Caki2 (cell line): ENCODE data around the gene SH3GL3. TPM values are rescaled to one million over a fixed set of nuclear protein-coding genes. Genes with fewer than 3 reads are reported as not detected.

Experiments used
- DNase-seq: peaks from one replicate; pipeline ENCODE4 v3.0.0-alpha.2; 2015; ENCODE audit warnings: low read depth
- in situ Hi-C: cut with HindIII; loops from 2 replicates; pipeline ENCODE4 v1.10.0; 2016; ENCODE audit warnings: low sequenced_read_pairs, low pct_unique_long_range_greater_than_20kb, mixed read lengths
- total RNA-seq: library from RNA; depleted of rRNA; stranded (reverse); fragments of >200 nt; shearing (Covaris generic); gene quantifications from 2 replicates; pipeline ENCODE4 v1.2.3, GENCODE V29; 2014; ENCODE audit warnings: low replicate concordance

SH3GL3 gene
- total RNA-seq, 1 experiment from 2014 or later = 0.57 TPM

DNA sequence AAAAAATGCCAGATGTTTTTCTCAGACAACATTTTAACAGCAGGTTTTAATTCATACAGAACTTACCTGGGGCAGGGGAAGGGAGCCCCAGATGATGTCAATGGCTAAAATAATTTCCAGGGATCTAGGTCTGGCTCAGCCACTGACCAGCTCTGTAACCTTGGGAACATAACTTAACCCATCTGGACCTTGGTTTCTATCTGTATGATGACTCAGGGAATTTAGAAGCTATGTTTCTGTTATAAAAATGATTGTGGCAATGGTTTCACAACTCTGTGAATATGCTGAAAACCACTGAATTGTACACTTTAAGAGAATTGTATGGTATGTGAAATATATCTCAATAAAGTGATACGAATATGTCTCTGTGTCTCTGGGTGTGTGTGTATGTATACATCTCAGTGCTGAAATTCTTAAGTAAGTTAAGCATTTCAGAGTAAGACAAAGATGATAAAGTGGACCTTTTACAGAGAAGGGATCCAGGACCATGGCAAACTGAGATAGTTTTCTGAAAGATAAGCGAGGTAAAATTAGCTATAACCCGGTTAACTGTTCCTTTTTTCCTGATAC, 2.9 kb downstream of the SH3GL3 start:
- in situ Hi-C loops = no loop called here
- no peak for DNase-seq

DNA sequence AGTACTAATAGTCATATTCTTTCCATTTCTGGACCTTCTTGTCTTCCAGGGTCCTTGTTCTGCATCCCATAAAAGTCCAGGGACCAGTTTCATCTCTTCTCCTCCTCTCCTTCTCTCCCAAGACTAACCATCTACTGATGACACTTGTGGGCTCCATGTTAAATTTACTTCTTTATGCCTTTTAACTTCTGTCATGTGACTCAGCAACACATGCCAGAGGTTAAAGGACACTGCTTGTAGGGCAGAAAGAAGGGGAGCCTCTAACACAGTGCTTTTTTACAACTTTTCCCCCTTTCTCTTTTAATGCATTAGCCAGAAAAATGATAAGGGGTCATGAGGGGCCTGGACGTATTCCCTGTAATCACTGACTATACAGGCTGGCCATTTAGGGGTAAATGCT, 10.0 kb downstream of the SH3GL3 start:
- DNase-seq = no peak
- in situ Hi-C loops = no loop called here

DNA sequence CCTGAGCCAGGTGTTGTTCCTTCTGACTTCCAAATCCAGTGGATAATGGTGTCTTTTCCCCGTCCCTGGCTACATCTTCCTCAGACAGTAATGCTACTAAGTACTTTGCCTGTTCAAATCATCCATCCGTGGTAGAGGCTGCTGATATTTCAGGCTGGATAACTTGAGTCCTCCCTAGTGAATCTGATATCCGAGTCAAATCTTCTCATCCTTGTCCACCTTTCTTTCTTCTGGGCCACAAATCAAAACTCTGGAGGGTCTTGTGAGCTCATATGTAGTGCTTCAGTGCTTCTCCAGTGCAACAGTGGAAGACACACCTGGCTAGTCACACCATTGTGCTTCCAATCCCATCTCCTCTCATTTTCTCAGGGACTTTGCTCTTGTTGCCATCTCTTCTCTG, 11.2 kb downstream of the SH3GL3 start:
- in situ Hi-C loops = no loop called here
- DNase-seq = no peak

DNA sequence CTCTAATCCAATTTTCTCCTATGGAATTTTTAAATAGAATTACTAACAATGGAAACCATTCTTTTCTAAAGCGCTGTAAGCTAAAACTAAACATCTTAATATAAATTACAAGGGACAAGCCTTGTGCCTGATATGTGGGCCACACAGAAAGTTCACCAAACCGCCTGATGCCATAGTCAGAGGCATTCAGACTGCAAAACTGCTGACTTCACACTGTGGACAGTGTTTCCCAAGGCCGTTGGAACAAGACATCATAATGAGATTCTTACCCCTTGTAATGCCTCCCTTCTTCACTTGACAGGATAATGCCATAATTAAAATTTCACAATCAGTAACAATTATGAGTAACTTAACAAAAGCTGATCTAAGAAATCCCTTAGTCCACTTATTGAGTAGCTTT, 14.9 kb downstream of the SH3GL3 start:
- DNase-seq = no peak

DNA sequence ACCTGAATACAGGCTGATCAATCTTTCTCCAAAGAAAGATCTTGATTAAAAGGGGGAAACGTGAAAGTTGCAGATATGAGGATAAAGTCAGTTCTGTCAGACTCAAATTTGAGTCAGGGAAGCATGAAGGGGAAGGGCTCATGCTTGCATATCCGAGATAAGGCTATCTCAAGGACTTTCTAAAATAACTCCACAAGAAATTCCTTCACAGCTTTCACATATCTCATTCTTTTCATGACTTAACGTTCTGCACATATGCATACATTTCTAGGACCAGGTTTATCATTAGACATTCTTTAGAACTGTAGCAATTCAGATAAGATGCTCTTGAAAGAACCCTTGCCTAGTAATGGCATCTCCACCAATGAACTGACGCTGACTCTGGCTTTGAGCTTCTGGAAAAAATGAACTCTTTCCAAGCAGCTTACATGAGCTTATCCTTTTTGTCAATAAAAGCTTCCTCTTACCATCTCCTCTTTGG, 15.9 kb downstream of the SH3GL3 start:
- DNase-seq = no peak
- in situ Hi-C loops = no loop called here

More for the DNA sequence above, 14.9 kb downstream of the SH3GL3 start:
- in situ Hi-C loops = no loop called here

DNA sequence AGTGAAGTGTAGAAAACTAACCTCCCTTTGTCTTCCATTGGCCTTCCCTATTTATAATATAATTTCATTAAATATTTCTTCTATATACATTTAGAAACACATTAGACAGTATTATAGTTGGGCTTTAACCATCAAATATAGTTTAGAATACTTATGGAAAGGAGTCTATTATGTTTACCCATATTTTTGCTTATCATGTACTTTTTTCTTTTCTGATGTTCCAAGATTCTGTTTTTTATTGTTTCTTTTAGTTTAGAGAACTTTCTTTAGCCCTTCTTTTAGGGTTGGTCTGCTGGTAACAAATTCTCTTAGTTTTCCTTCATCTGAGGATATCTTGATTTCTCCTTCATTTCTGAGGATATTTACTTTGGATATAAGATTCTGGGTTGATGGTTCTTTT, 23.7 kb downstream of the SH3GL3 start:
- in situ Hi-C loops = no loop called here
- no peak for DNase-seq

DNA sequence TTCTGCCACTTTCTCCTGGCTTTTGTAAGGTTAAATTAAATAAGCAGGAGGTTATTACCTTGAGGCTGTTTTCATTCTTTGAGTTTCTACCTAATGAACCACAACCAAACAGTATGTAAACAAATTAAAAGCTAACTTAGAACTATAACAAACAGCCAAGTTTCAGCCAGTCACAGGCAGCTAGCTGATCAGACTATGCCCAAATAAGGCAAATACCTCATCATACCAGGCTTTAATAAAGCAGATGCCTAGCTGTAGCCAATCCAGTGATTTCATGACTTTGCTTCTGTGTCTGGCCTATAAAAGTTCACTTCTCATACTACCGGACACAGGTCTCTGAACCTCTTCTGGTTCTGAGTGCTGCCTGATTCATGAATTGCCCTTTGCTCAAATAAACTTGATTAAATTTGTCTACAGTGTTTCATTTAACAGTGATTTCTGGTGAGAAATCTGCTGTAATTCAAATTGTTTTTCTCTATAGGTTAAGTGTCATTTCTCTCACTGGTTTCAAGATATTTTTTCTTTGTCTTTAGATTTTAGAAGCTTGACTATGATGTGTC, 24.2 kb downstream of the SH3GL3 start:
- no peak for DNase-seq
- in situ Hi-C loops = no loop called here

DNA sequence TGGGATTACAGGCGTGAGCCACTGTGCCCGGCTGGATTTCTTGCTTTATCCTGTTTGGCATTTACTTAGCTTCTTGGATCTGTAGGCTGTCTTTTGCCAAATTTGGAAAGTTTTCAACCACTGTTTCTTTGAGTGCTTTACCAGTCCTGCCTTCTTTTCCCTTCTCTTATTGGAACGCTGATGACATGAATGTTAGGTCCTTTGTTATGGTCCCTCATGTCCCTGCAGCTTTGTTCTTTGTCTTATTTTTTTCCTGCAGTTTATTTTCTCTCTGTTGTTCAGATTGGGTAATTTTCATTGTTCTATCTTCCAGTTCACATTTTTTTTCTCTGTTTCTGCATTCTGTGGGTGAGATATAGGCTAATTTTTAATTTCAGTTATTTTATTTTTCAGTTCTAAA, 25.0 kb downstream of the SH3GL3 start:
- DNase-seq = no peak
- in situ Hi-C loops = no loop called here

DNA sequence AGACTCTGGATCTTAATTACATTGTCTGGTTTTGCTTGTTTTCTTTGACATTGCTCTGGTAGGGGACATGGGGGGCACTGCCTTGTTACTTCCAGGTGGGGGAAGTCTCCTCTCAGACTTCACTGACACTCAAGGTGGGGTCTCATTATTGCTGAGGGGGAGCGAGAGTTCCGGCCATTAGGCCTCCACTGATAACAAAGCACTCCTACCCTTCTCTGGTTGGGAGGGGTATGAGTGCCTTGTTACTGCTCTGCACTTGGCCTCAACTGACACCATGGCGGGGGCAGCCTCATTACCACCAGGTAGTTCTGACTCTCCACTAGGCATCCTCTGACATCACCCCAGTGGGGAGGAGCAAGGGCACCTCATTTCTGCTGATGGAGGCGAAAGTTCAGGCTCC, 25.7 kb downstream of the SH3GL3 start:
- no peak for DNase-seq
- in situ Hi-C loops = no loop called here

DNA sequence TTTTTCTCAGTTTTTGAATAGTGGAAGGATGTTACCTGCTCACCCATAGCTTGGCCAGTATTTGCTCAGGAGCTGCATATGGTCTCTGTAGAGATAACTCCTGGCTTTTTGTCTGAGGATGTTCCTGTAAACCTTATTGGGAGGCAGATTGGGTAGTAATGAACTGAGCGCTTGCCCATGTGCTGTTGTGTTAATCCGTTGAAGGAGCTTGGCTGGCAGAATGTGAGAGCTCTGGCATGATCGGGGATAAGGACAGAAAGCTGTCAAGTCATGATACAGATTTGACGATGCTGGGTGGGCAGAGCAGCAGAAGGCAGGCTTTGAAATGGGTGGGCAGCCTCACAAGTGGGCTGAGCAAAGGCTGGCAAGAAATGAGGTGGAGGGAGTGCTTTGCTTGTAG, 27.4 kb downstream of the SH3GL3 start:
- in situ Hi-C loops = no loop called here
- no peak for DNase-seq

DNA sequence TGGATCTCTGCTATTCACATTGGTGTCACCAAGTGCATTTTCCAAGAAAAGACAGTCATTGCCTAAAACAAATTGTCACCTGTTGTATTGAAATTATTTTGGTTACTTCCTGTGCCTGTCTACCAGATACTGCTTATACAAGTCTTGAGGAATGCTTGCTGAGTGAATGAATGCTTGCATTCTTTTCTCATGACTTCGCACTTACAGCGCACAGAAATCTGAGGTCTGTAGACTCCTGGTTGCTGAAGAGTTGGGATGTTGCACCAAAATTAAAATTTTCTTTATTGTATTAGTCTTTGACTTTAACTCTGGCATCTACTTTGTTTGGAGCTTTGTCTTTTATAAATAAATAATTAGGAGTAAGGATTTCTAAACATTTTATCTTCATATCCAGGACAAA, 28.4 kb downstream of the SH3GL3 start:
- DNase-seq = no peak
- in situ Hi-C loops = no loop called here

DNA sequence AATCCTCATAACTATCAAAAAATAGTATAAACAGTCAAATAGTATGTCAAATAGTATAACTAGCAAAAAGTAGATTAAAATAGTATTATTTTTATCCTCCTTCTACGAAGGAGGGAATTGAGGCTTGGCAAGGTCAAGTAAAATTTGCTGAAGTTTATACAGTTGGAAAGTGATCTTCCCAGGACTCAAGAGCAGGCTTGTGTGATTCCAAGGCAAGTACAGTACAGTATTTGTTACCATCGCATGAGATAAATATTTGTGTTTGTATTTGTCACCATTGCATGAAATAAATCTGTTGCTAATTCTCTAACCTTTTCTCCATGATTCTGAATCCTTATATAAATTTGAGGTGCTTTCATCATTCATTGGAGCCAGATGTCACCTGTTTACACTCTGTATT, 28.9 kb downstream of the SH3GL3 start:
- in situ Hi-C loops = no loop called here

DNA sequence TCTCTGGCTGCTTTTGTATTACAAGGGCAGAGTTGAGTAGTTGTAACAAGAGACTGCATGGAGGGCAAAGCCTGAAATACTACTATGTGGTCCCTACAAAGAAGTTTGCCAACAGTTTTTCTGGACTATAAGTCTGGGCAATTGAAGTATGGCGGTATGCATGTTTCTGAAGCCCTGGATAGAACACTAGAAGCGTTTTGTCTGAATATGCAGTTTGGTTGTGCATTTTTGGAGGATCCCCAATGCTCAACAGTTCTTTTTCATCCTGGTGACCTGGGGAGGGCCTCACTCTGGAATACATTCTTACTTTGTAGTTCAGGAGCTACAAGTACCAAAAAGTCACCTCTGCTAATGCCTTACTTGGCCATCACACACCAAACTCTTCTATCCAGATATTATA, 29.6 kb downstream of the SH3GL3 start:
- no peak for DNase-seq
- in situ Hi-C loops = no loop called here

More for the DNA sequence above, 28.9 kb downstream of the SH3GL3 start:
- no peak for DNase-seq

DNA sequence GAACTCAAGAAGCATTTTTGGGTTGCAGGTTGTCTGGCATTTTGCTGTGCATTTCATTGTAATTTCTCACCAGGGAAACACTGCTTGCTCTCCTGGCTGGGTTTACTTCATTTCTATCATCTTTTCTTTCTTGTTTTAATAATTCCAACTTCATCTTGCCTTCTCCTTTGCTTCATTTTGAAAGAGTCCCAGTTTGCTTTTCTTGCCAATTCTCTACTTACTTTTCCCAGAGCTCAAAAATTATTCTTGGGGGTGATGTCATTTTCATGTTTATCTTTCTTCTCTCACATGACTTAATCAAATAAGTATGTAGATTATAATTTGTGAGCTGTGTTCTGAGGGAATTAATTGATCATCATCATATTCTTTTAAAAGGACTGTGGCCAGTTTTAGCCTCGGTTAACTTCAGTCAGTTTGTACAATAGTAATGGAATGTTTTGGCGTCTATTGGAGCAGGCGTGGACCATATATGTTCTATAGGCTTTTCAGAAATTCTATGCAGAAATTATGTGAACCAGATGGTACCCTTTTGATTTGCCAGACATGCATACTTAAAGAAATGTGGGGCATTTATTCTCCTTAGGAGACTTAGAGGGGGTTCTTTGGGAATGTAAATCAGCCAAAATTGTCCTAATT, 30.1 kb downstream of the SH3GL3 start:
- in situ Hi-C loops = no loop called here
- no peak for DNase-seq

DNA sequence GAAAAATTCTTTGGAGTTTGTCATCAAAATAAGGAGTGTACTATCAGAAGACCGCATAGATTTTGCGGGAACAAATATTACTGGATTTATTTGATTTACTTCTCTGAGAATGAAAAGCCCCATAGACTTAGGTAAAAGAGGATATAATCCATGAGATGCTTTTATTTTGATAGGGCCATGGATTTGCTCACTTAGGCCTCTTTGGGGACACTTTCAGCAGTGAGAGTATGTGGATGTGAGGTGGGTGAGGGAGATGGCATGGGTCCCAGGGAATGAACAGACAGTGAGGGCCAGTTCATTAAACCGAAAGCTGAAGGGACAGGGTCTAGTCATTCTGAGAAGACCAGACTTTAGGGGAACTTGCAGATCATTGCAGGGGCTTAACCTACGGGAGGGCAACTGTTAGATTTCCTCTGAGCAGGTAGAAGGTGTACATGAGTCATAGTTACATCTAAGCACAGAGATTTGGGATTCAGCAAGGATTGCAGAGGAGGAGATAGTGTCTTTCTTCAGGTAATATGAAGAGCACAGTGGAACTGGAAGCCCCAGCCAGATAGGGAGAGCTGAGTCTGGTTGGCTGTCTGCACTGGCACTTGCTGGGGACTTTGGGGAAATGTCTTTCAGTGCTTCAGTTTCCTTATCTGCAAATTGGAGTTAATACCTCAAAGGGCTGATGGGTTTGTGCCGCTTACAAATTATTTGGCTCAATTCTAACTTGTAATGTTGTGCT, 30.8 kb downstream of the SH3GL3 start:
- in situ Hi-C loops = no loop called here
- no peak for DNase-seq

DNA sequence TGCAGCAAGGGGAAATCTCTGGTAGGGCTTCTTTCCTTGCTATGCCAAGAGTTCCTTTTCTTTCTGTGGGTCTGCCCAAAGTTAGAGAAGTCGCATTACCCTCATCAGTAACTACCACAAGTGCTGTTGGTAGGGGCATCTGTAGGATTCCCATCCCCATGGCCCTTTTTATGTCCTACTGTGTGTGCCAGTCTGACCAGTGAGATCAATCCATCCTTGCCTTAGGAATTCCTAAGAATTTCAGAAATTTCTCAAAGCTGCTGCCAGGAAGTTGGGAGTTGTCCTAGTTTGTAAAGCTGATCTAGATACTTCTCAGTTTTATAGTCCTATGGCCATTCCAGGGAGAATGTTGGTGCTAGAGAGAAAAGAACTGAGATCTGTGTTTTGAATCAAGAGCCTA, 36.5 kb downstream of the SH3GL3 start:
- in situ Hi-C loops = no loop called here
- DNase-seq = no peak

DNA sequence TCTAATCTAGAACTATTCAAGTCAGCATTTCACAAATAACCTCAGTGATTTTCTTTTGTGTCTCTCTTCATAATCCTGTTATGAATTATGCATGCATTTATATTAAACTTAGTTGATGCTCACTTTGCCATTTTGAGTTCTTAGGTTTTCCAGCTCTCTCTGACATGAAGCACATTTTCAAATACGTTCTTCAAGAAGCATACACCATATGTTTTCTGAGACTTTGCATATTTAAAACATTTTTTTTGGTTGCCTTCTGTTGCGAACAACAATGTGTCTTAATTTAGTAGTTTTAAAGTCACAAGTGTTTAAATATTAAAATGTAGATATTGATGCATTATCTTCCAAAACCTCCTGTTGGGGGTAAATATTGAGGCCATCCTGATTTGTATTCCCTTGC, 37.5 kb downstream of the SH3GL3 start:
- in situ Hi-C loops = no loop called here

DNA sequence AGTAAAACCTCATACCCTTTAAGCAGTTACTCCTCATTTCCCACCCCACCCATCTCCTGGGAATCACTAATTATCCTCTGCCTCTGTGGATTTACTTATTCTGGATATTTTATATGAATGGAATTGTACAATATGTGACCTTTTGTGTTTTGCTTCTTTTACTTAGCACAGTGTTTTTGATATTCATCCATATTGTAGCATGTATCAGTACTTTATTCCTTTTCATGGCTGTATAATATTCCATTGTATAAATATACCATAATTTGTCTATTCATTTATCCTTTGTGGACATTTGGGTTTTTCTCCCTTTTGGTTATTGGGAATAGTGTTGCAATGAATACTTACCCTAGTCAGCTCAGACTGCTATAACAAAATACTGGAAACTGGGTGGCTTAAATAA, 39.2 kb downstream of the SH3GL3 start:
- DNase-seq = no peak
- in situ Hi-C loops = no loop called here

More for the DNA sequence above, 37.5 kb downstream of the SH3GL3 start:
- DNase-seq = no peak

DNA sequence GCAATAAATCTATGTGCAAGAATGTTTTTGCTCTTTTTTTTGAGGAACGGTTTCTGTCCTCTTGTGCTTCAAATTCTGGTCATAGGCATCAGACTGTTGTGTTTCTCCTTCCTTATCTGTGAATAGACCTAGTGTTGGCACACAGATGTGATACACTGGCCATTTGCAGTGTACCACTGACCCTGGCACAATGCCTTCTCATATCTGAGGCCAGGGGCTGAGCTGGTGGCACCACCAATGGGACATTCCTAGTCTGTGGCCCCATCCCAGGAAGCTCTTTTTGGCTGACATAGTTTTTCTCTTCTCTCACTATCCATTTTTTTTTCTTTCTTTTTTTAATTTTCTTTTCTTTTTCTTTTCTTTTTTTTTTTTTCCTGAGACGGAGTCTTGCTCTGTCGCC, 40.4 kb downstream of the SH3GL3 start:
- DNase-seq = no peak
- in situ Hi-C loops = no loop called here
